Activated CD8-positive, alpha-beta memory T cell treated with anti-CD3 and anti-CD28 coated beads for 24 hours (primary cell): ENCODE data around the gene TRAIP.
"Not testable (repeated sequence)": the region's sequence is repeated elsewhere in the genome, so short reads cannot be mapped to it uniquely, and the experiment has no call there.

ENCODE experiments used
- DNase-seq: peaks from one replicate; pipeline ENCODE4 v3.0.0-alpha.2; 2020

Gene TRAIP

GRCh38 chr3:49790626-49791411, 65.5 kb downstream of the TRAIP start:
- no peak for DNase-seq

- no peak for DNase-seq
Measured at GRCh38 chr3:49788056-49788455, 68.3 kb downstream of the TRAIP start.

GRCh38 chr3:49787536-49787935, 68.8 kb downstream of the TRAIP start:
- no peak for DNase-seq

GRCh38 chr3:49787182-49787464, 69.2 kb downstream of the TRAIP start:
- no peak for DNase-seq

DNA sequence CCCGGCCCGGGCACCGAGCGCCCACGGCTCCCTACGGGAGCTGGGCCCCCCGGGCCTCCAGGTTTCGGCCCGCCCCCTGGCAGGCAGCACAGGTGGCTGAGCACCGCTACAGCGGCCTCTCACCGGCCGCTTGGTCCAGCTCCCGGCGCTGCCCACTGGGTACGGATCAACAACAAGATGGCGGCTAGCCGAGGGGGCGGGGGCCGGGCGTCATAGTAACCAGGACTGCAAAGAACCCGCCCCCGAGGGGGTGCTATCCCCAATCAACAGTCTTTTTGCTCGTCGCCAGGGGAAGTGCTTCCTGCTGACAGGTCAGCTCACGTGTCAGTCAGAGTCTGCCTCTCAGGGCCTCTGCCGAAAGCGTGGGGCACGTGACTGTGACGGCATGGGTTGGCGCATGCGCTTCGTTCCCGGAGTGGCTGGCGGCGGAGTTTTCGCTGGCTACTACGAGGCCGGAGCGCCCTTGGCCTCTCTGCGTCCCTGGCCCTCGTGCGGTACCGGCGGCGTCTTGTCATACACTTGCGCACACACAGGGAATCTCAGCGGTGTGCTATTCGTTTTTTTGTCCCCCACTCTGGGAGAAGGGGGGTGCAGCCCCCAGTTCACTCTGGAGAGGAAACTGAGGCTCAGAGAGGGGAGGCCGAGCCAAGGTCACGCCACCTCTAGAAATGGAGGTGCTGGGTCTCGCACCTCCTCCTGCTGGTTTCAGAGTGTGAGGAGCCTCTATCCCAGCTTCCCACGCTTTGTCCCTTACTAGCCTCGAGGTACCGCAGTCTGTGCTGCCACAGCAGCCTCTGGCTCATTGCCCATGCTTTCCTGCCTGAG, 69.8 kb downstream of the TRAIP start, which contains the start of gene IP6K1:
IP6K1 (minus strand) TSS at position 186 of the 825 bp plus-strand sequence. CDS start 38,502 bp downstream, outside the sequence.
- DNase-seq = peak; percentile 99

DNA sequence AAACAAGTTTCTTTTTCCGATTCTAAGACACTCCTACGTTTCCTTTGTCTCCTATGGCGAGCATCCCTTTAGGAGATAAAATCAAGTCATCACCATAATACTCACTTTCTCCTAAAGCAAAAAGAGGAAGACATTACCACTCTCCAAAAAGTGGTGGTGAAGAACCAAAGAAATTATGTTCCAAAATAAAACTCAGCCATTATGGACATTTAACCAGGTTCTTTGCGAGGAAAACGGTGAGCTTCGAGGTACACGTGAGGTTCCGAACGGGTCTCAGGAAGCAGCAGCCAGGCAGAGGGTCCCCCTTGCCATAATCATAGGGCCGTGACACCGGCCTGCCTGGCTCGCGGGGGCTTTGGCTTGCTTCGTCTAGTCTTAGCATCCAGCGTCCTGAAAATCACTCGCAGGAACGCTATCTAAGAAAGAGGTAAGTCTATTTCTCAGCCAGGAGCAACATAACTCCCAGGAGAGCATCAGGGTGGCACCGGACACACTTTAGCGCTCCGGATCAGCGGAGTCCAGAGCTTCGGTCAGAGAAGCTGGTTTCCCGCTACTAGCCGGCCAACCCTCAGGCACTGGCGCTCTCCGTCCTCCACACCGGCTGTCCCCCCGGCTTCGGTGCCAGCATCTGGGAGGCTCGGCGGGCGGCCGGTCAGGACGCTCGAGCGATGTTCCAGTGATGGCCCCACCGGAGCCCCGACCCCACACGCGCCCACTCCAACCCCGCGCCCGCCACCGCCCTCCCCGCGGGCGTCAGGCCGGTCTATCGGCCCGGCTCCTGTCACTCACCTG, 70.6 kb downstream of the TRAIP start:
- peak; percentile 71 for DNase-seq

GRCh38 chr3:49782277-49782676, 74.1 kb downstream of the TRAIP start:
- not testable (repeated sequence) for DNase-seq

GRCh38 chr3:49781415-49782199, 74.8 kb downstream of the TRAIP start:
- DNase-seq = no peak

DNA sequence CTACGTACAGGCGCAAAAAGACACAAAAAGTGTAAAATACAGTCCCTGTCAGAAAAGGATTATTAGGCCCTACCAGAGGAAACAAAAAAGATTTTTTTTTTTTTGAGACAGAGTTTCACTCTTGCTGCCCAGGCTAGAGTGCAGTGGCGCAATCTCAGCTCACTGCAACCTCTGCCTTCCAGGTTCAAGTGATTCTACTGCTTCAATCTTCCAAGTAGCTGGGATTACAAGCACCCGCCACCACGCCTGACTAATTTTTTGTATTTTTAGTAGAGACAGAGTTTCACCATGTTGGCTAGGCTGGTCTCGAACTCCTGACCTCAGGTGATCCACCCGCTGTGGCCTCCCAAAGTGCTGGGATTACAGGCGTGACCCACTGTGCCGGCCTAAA, 75.4 kb downstream of the TRAIP start:
- DNase-seq = not testable (repeated sequence)

DNA sequence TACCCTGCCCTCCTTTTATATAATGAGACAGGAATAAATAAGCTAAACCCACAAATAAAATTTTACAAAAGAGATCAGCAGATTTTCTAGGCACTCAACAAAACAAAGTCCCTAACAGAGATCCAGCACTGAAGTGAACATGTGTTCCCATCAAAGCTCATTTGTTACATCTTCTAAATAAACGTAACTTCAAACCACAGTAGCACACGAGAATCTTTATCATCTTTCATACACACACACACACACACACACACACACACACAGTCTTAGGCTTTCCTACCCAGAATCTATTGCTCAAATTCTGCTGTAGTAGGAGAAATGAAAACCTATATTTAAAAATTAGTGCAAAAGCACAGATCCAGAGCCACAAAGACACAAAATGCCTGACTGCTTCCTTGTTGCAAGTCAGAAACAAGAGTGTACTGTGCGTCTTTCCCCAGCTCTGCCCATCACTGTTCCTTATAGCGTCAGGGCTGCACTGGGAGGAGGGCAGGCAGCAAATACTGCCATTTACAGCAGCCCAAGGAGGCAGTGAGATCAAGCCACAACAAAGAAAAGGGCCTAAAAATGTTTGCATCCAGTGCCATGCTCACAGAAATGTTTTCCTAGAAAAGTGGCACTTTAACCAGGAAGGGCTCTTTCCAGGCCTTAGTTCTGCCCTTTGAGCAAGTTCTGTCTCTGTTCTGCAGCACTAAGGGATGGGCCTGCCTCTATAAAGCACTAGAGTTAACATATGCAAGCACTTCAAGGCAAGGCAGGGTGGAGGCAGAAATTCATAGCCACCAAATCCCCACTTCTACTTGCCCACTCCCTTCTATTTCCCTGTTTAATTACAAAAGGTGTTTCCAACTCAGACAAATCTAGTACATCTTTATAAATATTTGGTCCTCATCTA, 76.0 kb downstream of the TRAIP start:
- DNase-seq = no peak

DNA sequence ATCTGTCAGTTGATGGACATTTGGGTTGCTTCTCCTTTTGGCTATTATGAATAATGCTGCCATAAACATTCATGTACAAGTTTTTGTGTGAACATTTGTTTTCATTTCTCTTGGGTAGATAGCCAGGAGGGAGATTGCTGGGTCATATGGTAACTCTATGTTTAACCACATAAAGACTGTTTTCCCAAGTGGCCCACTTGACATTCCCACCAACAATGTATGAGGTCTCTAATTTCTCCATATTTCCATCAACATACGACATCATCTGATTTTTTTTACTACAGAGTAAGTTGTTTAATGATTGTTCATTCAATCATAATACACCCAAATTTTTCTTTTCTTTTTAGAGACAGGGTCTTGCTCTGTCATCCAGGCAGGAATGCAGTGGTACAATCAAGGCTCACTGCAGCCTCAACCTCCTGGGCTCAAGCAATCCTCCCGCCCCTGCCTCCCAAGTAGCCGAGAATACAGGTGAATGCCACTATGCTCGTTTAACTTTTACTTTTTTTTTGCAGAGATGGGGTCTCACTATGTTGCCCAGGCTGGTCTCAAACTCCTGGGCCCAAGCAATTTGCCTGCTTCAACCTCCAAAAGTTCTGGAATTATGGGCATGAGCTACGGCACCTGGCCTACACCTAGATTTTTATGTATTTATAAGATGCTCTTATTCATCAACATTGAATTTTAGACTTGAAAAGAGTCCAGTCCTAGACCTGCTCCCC, 76.8 kb downstream of the TRAIP start:
- no peak for DNase-seq
